H1 (cell line): ENCODE measurements around the gene POLR2C. TPM values are rescaled to one million over a fixed set of nuclear protein-coding genes. Genes with fewer than 3 reads are reported as not detected.
A peak's percentile ranks its signal among the peaks of the same experiment; 100 is the strongest.

ENCODE experiments used
- CTCF ChIA-PET: fragments of 300-600 bp; sonication (Branson Sonifier 250); formaldehyde crosslinking; loops from one replicate; lab custom pipeline; 2021; ENCODE audit not compliant: partially characterized antibody; lab: Charles Lee
- POLR2A ChIA-PET: fragments of 300-600 bp; sonication (Branson Sonifier 250); formaldehyde crosslinking; loops from one replicate; lab custom pipeline; 2021; ENCODE audit warnings: inconsistent platforms; ENCODE audit not compliant: partially characterized antibody; lab: Charles Lee
- DNase-seq, 2 experiments: peaks; one replicate each; pipeline versions ENCODE4 v3.0.0 to v3.0.0-alpha.2; 2010 to 2022; ENCODE audit warnings: low spot score in 2 of 2, low read depth in 1 of 2, mixed read lengths in 1 of 2
- FAIRE-seq: peaks from 2 replicates; lab custom pipeline; 2011; peaks lifted over from hg19 to GRCh38; lab: Jason Lieb, UNC
- H2AFZ ChIP-seq: 2 replicates; pipeline ENCODE4 v1.8.1; 2012; ENCODE audit warnings: low read length, inconsistent platforms
- H2AK5ac ChIP-seq: 2 replicates; pipeline ENCODE4 v1.6.1; 2013; ENCODE audit warnings: low read depth, low read length
- H2BK120ac ChIP-seq: replicated peaks from 2 replicates; pipeline ENCODE3; 2013; ENCODE audit warnings: low read depth, low read length, inconsistent platforms
- H2BK12ac ChIP-seq: 2 replicates; pipeline ENCODE4 v1.6.1; 2013; ENCODE audit warnings: low read depth, low read length
- H2BK15ac ChIP-seq: 2 replicates; pipeline ENCODE4 v1.6.1; 2013; ENCODE audit warnings: low read length
- H2BK20ac ChIP-seq: 2 replicates; pipeline ENCODE4 v1.6.1; 2013; ENCODE audit warnings: low read length
- H2BK5ac ChIP-seq: 2 replicates; pipeline ENCODE4 v1.6.1; 2013; ENCODE audit warnings: low read depth, low read length
- H3K14ac ChIP-seq: 2 replicates; pipeline ENCODE4 v1.6.1; 2013; ENCODE audit warnings: inconsistent platforms; ENCODE audit not compliant: insufficient read length
- H3K18ac ChIP-seq: 2 replicates; pipeline ENCODE4 v1.6.1; 2013; ENCODE audit warnings: low read length; ENCODE audit errors: extremely low read depth
- H3K23ac ChIP-seq: 2 replicates; pipeline ENCODE4 v1.6.1; 2013; ENCODE audit warnings: inconsistent platforms; ENCODE audit not compliant: insufficient read length
- H3K23me2 ChIP-seq: 2 replicates; pipeline ENCODE4 v1.6.1; 2013; ENCODE audit warnings: low read depth, low read length
- H3K27ac ChIP-seq: 2 replicates; pipeline ENCODE4 v1.6.1; 2011; ENCODE audit warnings: low read depth, low read length, inconsistent platforms
- H3K27me3 ChIP-seq, 4 experiments: replicated peaks in 1 of 4; 1 replicate in 1 of 4; 2 replicates in 3 of 4; pipeline versions ENCODE4 v1.6.1 to v1.8.1; 2011 to 2013; ENCODE audit warnings: low read length in 3 of 4, mild to moderate bottlenecking in 3 of 4, inconsistent platforms in 2 of 4, mixed read lengths in 2 of 4, moderate library complexity in 1 of 4; ENCODE audit not compliant: control insufficient read depth in 3 of 4, insufficient read depth in 3 of 4; ENCODE audit errors: extremely low read depth in 1 of 4
- H3K36me3 ChIP-seq, 4 experiments: 2 replicates each; pipeline versions ENCODE4 v1.6.1 to v1.8.1; 2011 to 2013; ENCODE audit warnings: mild to moderate bottlenecking in 4 of 4, low read length in 3 of 4, moderate library complexity in 2 of 4, control low read depth in 1 of 4, inconsistent platforms in 1 of 4; ENCODE audit not compliant: insufficient read depth in 4 of 4, control insufficient read depth in 2 of 4
- H3K4ac ChIP-seq: replicated peaks from 2 replicates; pipeline ENCODE3; 2013; ENCODE audit warnings: low read length, low read depth, mixed read lengths, inconsistent platforms; ENCODE audit not compliant: insufficient read length
- H3K4me1 ChIP-seq, 4 experiments: replicated peaks in 1 of 4; 1 replicate in 1 of 4; 2 replicates in 3 of 4; pipeline versions ENCODE4 v1.6.1 to v1.8.1; 2011 to 2013; ENCODE audit warnings: low read length in 3 of 4, inconsistent platforms in 2 of 4, mixed read lengths in 1 of 4; ENCODE audit not compliant: insufficient read depth in 4 of 4, control insufficient read depth in 3 of 4
- H3K4me2 ChIP-seq, 2 experiments: 2 replicates each; pipeline versions ENCODE4 v1.6.1 to v1.8.1; 2011 to 2013; ENCODE audit warnings: low read depth in 2 of 2, low read length in 2 of 2, control low read depth in 1 of 2, inconsistent platforms in 1 of 2, mild to moderate bottlenecking in 1 of 2; ENCODE audit not compliant: insufficient read depth in 1 of 2
- H3K4me3 ChIP-seq, 4 experiments: fragments of 200-600, 300-600 bp in 1 of 4; sonication (generic), shearing (Covaris generic), sonication (Bioruptor Twin) in 1 of 4; 2 replicates each; pipeline versions ENCODE4 v1.5.1 to v1.8.1; 2011 to 2016; ENCODE audit warnings: low read length in 4 of 4, low read depth in 3 of 4, control low read depth in 2 of 4, inconsistent platforms in 2 of 4, mild to moderate bottlenecking in 2 of 4, mixed read lengths in 1 of 4, moderate library complexity in 1 of 4; ENCODE audit not compliant: insufficient read depth in 2 of 4; ENCODE audit errors: extremely low read depth in 1 of 4
- H3K56ac ChIP-seq: replicated peaks from 2 replicates; pipeline ENCODE3; 2013; ENCODE audit warnings: low read depth, mild to moderate bottlenecking, mixed read lengths, low read length, inconsistent platforms; ENCODE audit not compliant: insufficient read length
- H3K79me1 ChIP-seq: 2 replicates; pipeline ENCODE4 v1.6.1; 2013; ENCODE audit warnings: low read depth, low read length, control low read depth
- H3K79me2 ChIP-seq, 2 experiments: 2 replicates each; pipeline versions ENCODE4 v1.6.1 to v1.8.1; 2012 to 2013; ENCODE audit warnings: low read length in 2 of 2, mild to moderate bottlenecking in 2 of 2, inconsistent platforms in 1 of 2; ENCODE audit not compliant: insufficient read depth in 2 of 2, control insufficient read depth in 1 of 2
- H3K9ac ChIP-seq, 4 experiments: replicated peaks in 1 of 4; 1 replicate in 1 of 4; 2 replicates in 3 of 4; pipeline versions ENCODE4 v1.6.1 to v1.8.1; 2011 to 2013; ENCODE audit warnings: low read depth in 3 of 4, low read length in 3 of 4, control low read depth in 2 of 4, mild to moderate bottlenecking in 2 of 4, moderate library complexity in 2 of 4, inconsistent platforms in 1 of 4; ENCODE audit errors: extremely low read depth in 1 of 4
- H3K9me3 ChIP-seq, 2 experiments: 2 replicates each; pipeline versions ENCODE4 v1.6.1 to v1.8.1; 2012 to 2013; ENCODE audit warnings: mild to moderate bottlenecking in 2 of 2, moderate library complexity in 2 of 2, control low read depth in 1 of 2, inconsistent platforms in 1 of 2, low read depth in 1 of 2, low read length in 1 of 2, mixed read lengths in 1 of 2; ENCODE audit not compliant: insufficient read depth in 2 of 2
- H4K20me1 ChIP-seq, 2 experiments: replicated peaks in 1 of 2; 2 replicates each; pipeline versions ENCODE3 to v1.8.1; 2011 to 2013; ENCODE audit warnings: inconsistent platforms in 2 of 2, low read length in 2 of 2, mild to moderate bottlenecking in 1 of 2; ENCODE audit not compliant: insufficient read depth in 2 of 2, control insufficient read depth in 1 of 2
- H4K5ac ChIP-seq: 2 replicates; pipeline ENCODE4 v1.6.1; 2013; ENCODE audit warnings: low read length, low read depth, mixed read lengths, inconsistent platforms; ENCODE audit not compliant: insufficient read length
- H4K8ac ChIP-seq: 2 replicates; pipeline ENCODE4 v1.8.0; 2013; ENCODE audit warnings: mild to moderate bottlenecking, moderate library complexity, low read length, inconsistent platforms; ENCODE audit not compliant: insufficient read depth; ENCODE audit errors: extremely low read depth
- H4K91ac ChIP-seq: replicated peaks from 2 replicates; pipeline ENCODE3; 2013; ENCODE audit warnings: low read length, mixed read lengths, inconsistent platforms; ENCODE audit not compliant: insufficient read length
- CREB1 ChIP-seq: IDR thresholded peaks from 2 replicates; pipeline ENCODE4 v1.6.1; 2012; ENCODE audit warnings: inconsistent platforms
- FOSL1 ChIP-seq: IDR thresholded peaks from 2 replicates; pipeline ENCODE4 v1.6.1; 2011; ENCODE audit warnings: mild to moderate bottlenecking, low read depth, low read length, moderate library complexity; ENCODE audit not compliant: insufficient read depth
- GABPA ChIP-seq: IDR thresholded peaks from 2 replicates; pipeline ENCODE4 v1.6.1; 2011; ENCODE audit warnings: mild to moderate bottlenecking, low read length, moderate library complexity, borderline replicate concordance; ENCODE audit not compliant: insufficient read depth
- HDAC2 ChIP-seq, 2 experiments: fragments of 300-600 bp in 1 of 2; sonication (generic) in 1 of 2; IDR thresholded peaks; 2 replicates each; pipeline ENCODE4 v1.6.1; 2011 to 2012; ENCODE audit warnings: low read depth in 2 of 2, low read length in 2 of 2, mild to moderate bottlenecking in 2 of 2, moderate library complexity in 2 of 2, borderline replicate concordance in 1 of 2, inconsistent platforms in 1 of 2
- KDM4A ChIP-seq: IDR thresholded peaks from one replicate; pipeline ENCODE4 v1.7.1; 2012; ENCODE audit warnings: low read depth, mild to moderate bottlenecking, moderate library complexity, low read length, inconsistent platforms; ENCODE audit not compliant: severe bottlenecking
- KDM5A ChIP-seq: fragments of 200-600 bp; IDR thresholded peaks from 2 replicates; pipeline ENCODE4 v1.7.1; 2012; ENCODE audit warnings: mild to moderate bottlenecking, low read length, inconsistent platforms, mixed read lengths
- POLR2A ChIP-seq, 2 experiments: IDR thresholded peaks; 1 replicate in 1 of 2; 2 replicates in 1 of 2; pipeline ENCODE4 v1.6.1; 2011; ENCODE audit warnings: low read depth in 2 of 2, low read length in 2 of 2, mild to moderate bottlenecking in 2 of 2; ENCODE audit errors: control extremely low read depth in 1 of 2
- POLR2AphosphoS5 ChIP-seq: IDR thresholded peaks from 2 replicates; pipeline ENCODE4 v1.6.1; 2011; ENCODE audit warnings: low read depth, low read length
- SP1 ChIP-seq: IDR thresholded peaks from 2 replicates; pipeline ENCODE4 v1.6.1; 2011; ENCODE audit warnings: low read depth, low read length
- TAF1 ChIP-seq: IDR thresholded peaks from 2 replicates; pipeline ENCODE4 v1.6.1; 2011; ENCODE audit warnings: mild to moderate bottlenecking, low read depth, low read length
- WGBS, 2 experiments: shearing (Covaris generic) in 1 of 2; methylation state at CpG; one replicate each; pipeline versions ENCODE4 v1.1.6 to v1.1.7; 2013 to 2015; ENCODE audit warnings: low lambda C conversion rate in 2 of 2, mixed read lengths in 2 of 2, inconsistent platforms in 1 of 2, low coverage in 1 of 2, missing lambda C conversion rate in 1 of 2; ENCODE audit not compliant: insufficient replicate concordance in 2 of 2, insufficient coverage in 1 of 2, insufficient read length in 1 of 2; ENCODE audit errors: extremely low coverage in 1 of 2, missing lambda C conversion rate in 1 of 2; 5-methylcytosine and 5-hydroxymethylcytosine counted together
- polyA plus RNA-seq, 7 experiments: library from polyadenylated mRNA; depleted of rRNA in 3 of 7; stranded (reverse) in 5 of 7; unstranded in 2 of 7; fragments of >200 nt in 5 of 7; fragments of 200-250 nt in 2 of 7; gene quantifications; 1 replicate in 5 of 7; 2 replicates in 1 of 7; 4 replicates in 1 of 7; pipeline versions ENCODE4 v1.2.1 to v1.2.3, GENCODE V29; 2011 to 2013; ENCODE audit warnings: missing spikeins in 2 of 7, mixed read lengths in 2 of 7
- total RNA-seq: library from RNA; stranded (reverse); fragmentation: NEBNext Ultra II Directional; extraction: Animal tissue kit (Norgen Biotek cat#: 25700); gene quantifications from 2 replicates; pipeline ENCODE4 v1.2.1, GENCODE V29; 2021
- TF ChIP-seq, protein P1 (sequence below): IDR thresholded peaks from 2 replicates; pipeline ENCODE4 v1.6.1; 2012; ENCODE audit warnings: inconsistent platforms

POLR2C gene
- total and polyA plus RNA-seq, 2 of the 8 experiments (the other 6 are each of a cell fraction or from before 2014, with no cell fraction given), result 72.5 to 132 TPM

- ChIA-PET CTCF (interaction anchor here (0.9 to 4.4 kb wide), 8 partner anchors 13 to 75 kb away, joined by 3 to 27 read pairs (median 4); no protein-coding TSS in a partner anchor), POLR2A (interaction anchor here (0.7 to 2.0 kb wide), 15 partner anchors 9 to 148 kb away, joined by 3 to 20 read pairs (median 5); partner anchors contain the start of genes CX3CL1 and POLR2C)
- Histone ChIP-seq H3K23ac (no peak within 1 kb of the TSS), H4K5ac (peak within 1 kb of the TSS; percentile 69), H2BK15ac (peak within 1 kb of the TSS; percentile 89; the same call in 1 of the 2 replicates), H3K4me1 (peaks cover 0 to 3% (median 3%) of the 10 kb centered on the region in 4 experiments; a peak in 5 of 7 replicates), H3K14ac (no peak within 1 kb of the TSS), H3K9ac (peak within 1 kb of the TSS; percentile 81 to 97 (median 88)), H3K27me3 (no peaks in the 10 kb centered on the region), H4K91ac (peak within 1 kb of the TSS; percentile 61), H2AK5ac (no peak within 1 kb of the TSS), H2BK5ac (peak within 1 kb of the TSS; percentile 79; the same call in 1 of the 2 replicates), H3K56ac (peak within 1 kb of the TSS; percentile 91), H2BK120ac (no peak within 1 kb of the TSS), H3K79me2 (peaks cover 7 to 36% of the 10 kb centered on the region in 2 experiments), H3K79me1 (no peaks in the 10 kb centered on the region; the same call in 1 of the 2 replicates), H3K4ac (no peak within 1 kb of the TSS), H3K23me2 (peaks cover 6% of the 10 kb centered on the region), H4K8ac (peak within 1 kb of the TSS; percentile 97), H2BK20ac (no peak within 1 kb of the TSS), H4K20me1 (no peaks in the 10 kb centered on the region), H3K4me2 (peak within 1 kb of the TSS; percentile 88 to 96), H3K4me3 (peak within 1 kb of the TSS; percentile 80 to 97 (median 96)), H3K27ac (peak within 1 kb of the TSS; percentile 73), H2BK12ac (no peak within 1 kb of the TSS), H3K36me3 (peaks cover 0 to 9% (median 0%) of the 10 kb centered on the region in 4 experiments; a peak in 3 of 8 replicates), H3K9me3 (no peaks in the 10 kb centered on the region), H2AFZ (peak within 1 kb of the TSS; percentile 43), H3K18ac (peak within 1 kb of the TSS; percentile 76; the same call in 1 of the 2 replicates)
- peak; percentile 73 to 90 for DNase-seq
- no peak for FAIRE-seq
- 3% methylated on average over 37 of the region's 68 CpGs; no CpG with 5 or more reads in 1 of the 2 experiments for WGBS, 2 experiments
- TF ChIP-seq CREB1 (peak; percentile 94), TAF1 (peak; percentile 99), KDM5A (peak; percentile 63; the same call in 1 of the 2 replicates), FOSL1 (no peak), GABPA (0 out of 2 replicates have a peak, but pooled peaks have one; percentile 31), HDAC2 (IDR thresholded peaks at IDR 0.05; ENCODE audit: borderline replicate concordance in 1 of 2, low read depth in 2 of 2, low read length in 2 of 2) (peak in 1 of 2 experiments; percentile 84; a peak in 1 of 4 replicates), POLR2A (IDR thresholded peaks at IDR 0.05; ENCODE audit: control extremely low read depth in 1 of 2, low read depth in 2 of 2, low read length in 2 of 2) (peak; percentile 76 to 95), SP1 (peak; percentile 21; the same call in 1 of the 2 replicates), POLR2AphosphoS5 (peak; percentile 61; the same call in 1 of the 2 replicates), KDM4A (peak; percentile 99)
- TF ChIP-seq, protein P1, sequence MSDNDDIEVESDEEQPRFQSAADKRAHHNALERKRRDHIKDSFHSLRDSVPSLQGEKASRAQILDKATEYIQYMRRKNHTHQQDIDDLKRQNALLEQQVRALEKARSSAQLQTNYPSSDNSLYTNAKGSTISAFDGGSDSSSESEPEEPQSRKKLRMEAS, result peak; percentile 79
Observed at GRCh38 chr16:57447186-57447962, 15.1 kb upstream of the POLR2C start, which contains the start of the genes CIAPIN1 and COQ9. Gene CIAPIN1, minus strand, starts transcription at chr16:57447385. Its CDS starts 6,457 bp downstream, at chr16:57440928. Gene COQ9, plus strand, starts transcription at chr16:57447479. Its CDS starts 27 bp downstream, at chr16:57447506.
